Peyer's patch (tissue), 4 donors: ENCODE results near the gene TSPAN32. TPM values are rescaled to one million over a fixed set of nuclear protein-coding genes. Genes with fewer than 3 reads are reported as not detected.
A peak's percentile ranks its signal among the peaks of the same experiment; 100 is the strongest.

Source experiments
- DNase-seq, 3 donors: peaks; one replicate each; pipeline ENCODE4 v3.0.0-alpha.2; 2017 to 2019
- H3K27ac ChIP-seq, 4 donors: fragments of 200-600 bp; sonication (generic); one replicate each; pipeline ENCODE4 v1.5.1; 2016 to 2019
- H3K27me3 ChIP-seq, 2 donors: fragments of 200-600 bp; sonication (generic); one replicate each; pipeline ENCODE4 v1.5.1; 2019
- H3K36me3 ChIP-seq, 3 donors: fragments of 200-600 bp; sonication (generic); one replicate each; pipeline ENCODE4 v1.5.1; 2016 to 2019
- H3K4me1 ChIP-seq, 4 donors: fragments of 200-600 bp; sonication (generic); one replicate each; pipeline ENCODE4 v1.5.1; 2016 to 2019
- H3K4me3 ChIP-seq, 4 donors: fragments of 200-600 bp; sonication (generic); 1 replicate in 3 of 4; 2 replicates in 1 of 4; pipeline ENCODE4 v1.5.1; 2016 to 2019; ENCODE audit warnings: mild to moderate bottlenecking in 1 of 4
- H3K9me3 ChIP-seq, 4 donors: fragments of 200-600 bp; sonication (generic); one replicate each; pipeline ENCODE4 v1.5.1; 2016 to 2019; ENCODE audit warnings: mild to moderate bottlenecking in 1 of 4
- POLR2A ChIP-seq, 2 donors: fragments of 450-650 bp; IDR thresholded peaks; one replicate each; pipeline ENCODE4 v1.5.1; 2017; ENCODE audit warnings: antibody characterized with exemption in 2 of 2, mild to moderate bottlenecking in 2 of 2, moderate library complexity in 2 of 2
- total RNA-seq, 4 donors: library from RNA; depleted of rRNA; stranded (reverse); fragments of >200 nt; gene quantifications; one replicate each; pipeline ENCODE4 v1.1.0, GENCODE V29; 2016
- TF ChIP-seq, protein P1 (sequence below), 6 experiments: fragments of 450-650 bp in 4 of 6; fragments of 200-600 bp in 2 of 6; sonication (generic) in 1 of 6; IDR thresholded peaks; one replicate each; pipeline ENCODE4 v1.5.1; 2017 to 2019; ENCODE audit warnings: antibody characterized with exemption in 6 of 6, mild to moderate bottlenecking in 3 of 6, moderate library complexity in 1 of 6

The TSPAN32 gene
- total RNA-seq, 4 donors from 2014 or later, result 1.6 to 1.7 TPM; not detected in 2

DNA sequence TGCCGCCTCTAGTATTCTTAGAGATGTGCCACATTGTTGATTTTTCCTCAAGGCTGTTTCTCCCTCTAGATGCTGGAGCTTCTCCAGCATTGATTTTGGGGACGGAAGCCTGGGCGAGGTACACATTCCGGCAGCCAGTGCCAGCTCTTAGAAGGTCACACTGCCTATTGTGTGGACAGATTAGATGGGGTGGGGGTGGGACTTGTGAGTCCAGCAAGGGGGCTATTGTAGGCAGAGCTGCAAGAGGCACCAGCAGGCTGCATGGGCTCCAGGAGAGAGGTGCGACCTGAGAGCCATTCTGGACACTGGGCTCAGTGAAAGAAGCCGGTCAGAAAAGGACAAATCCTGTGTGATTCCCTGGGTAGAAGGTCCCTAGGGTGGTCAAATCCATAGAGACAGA, 12.5 kb upstream of the TSPAN32 start:
- TF ChIP-seq, protein P1, sequence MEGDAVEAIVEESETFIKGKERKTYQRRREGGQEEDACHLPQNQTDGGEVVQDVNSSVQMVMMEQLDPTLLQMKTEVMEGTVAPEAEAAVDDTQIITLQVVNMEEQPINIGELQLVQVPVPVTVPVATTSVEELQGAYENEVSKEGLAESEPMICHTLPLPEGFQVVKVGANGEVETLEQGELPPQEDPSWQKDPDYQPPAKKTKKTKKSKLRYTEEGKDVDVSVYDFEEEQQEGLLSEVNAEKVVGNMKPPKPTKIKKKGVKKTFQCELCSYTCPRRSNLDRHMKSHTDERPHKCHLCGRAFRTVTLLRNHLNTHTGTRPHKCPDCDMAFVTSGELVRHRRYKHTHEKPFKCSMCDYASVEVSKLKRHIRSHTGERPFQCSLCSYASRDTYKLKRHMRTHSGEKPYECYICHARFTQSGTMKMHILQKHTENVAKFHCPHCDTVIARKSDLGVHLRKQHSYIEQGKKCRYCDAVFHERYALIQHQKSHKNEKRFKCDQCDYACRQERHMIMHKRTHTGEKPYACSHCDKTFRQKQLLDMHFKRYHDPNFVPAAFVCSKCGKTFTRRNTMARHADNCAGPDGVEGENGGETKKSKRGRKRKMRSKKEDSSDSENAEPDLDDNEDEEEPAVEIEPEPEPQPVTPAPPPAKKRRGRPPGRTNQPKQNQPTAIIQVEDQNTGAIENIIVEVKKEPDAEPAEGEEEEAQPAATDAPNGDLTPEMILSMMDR (IDR thresholded peaks at IDR 0.05), result no peak
- TF ChIP-seq POLR2A (IDR thresholded peaks at IDR 0.05), result no peak
- no peak overlapping the region for H3K27ac ChIP-seq
- DNase-seq, result no peak
- no peaks in the 10 kb centered on the region for H3K36me3 ChIP-seq
- H3K4me1 ChIP-seq, result no peaks in the 10 kb centered on the region
- H3K4me3 ChIP-seq, result no peak overlapping the region
- H3K9me3 ChIP-seq, result no peaks in the 10 kb centered on the region
- no peaks in the 10 kb centered on the region for H3K27me3 ChIP-seq

DNA sequence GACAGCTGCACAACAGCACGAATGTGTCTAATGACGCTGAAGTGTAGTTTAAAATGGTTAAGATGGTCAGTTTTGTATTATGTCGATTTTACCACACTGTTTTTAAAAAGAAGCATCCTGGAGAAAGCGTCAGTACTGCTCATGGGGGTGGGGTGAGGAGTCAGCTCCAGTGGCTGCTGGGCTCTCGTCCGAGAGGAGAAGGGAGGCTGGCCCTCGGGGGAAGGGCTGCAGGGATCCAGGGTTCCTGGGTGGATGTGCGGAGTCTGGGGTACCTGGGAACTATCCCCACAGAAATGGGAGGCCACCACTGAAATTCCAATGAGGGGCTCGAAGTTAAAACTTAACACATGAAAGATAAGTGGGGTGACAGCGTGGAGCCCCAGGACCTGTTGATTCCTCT, 12.0 kb upstream of the TSPAN32 start:
- TF ChIP-seq POLR2A (IDR thresholded peaks at IDR 0.05), result no peak
- TF ChIP-seq, protein P1 (IDR thresholded peaks at IDR 0.05), result no peak
- DNase-seq, result no peak
- Histone ChIP-seq H3K27ac (no peak overlapping the region), H3K9me3 (no peaks in the 10 kb centered on the region), H3K36me3 (no peaks in the 10 kb centered on the region), H3K27me3 (no peaks in the 10 kb centered on the region), H3K4me1 (no peaks in the 10 kb centered on the region), H3K4me3 (no peak overlapping the region)

DNA sequence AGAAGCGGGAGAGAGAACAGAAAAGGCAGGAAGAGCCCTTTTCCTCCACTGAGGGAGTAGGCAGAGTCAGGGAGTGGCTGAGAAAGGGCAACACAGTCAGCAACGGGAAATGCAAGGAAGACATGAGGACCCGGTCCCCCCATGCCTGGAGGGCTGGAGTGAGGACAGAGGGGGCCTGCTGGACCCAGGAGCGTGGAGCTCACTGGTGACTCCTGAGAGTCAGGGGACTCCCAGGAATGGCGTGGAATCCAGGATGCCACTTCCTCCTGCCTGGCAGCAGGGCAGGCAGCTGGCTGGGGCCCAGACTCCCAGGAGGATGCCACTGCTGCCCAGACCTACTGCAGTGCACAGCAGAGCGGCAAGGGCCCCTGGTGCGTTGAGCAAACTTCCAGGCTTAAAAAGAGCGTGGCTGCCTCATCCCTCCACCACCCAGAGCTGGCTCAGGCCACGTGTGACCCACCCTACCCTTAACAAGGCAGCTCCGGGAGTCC, 11.4 kb upstream of the TSPAN32 start:
- peak in 1 of 3 donors; percentile 31 for DNase-seq
- Histone ChIP-seq H3K4me3 (no peak overlapping the region), H3K4me1 (no peaks in the 10 kb centered on the region), H3K27ac (no peak overlapping the region), H3K27me3 (no peaks in the 10 kb centered on the region), H3K36me3 (no peaks in the 10 kb centered on the region), H3K9me3 (no peaks in the 10 kb centered on the region)
- TF ChIP-seq POLR2A (IDR thresholded peaks at IDR 0.05), result no peak
- TF ChIP-seq, protein P1 (IDR thresholded peaks at IDR 0.05), result no peak

GRCh38 chr11:2293531-2293971, 8.3 kb upstream of the TSPAN32 start:
- Histone ChIP-seq H3K27me3 (no peaks in the 10 kb centered on the region), H3K27ac (no peak overlapping the region), H3K4me3 (no peak overlapping the region), H3K9me3 (no peaks in the 10 kb centered on the region), H3K4me1 (no peaks in the 10 kb centered on the region), H3K36me3 (no peaks in the 10 kb centered on the region)
- TF ChIP-seq POLR2A (IDR thresholded peaks at IDR 0.05), result no peak
- TF ChIP-seq, protein P1 (IDR thresholded peaks at IDR 0.05), result no peak
- peak in 1 of 3 donors; percentile 39 for DNase-seq

DNA sequence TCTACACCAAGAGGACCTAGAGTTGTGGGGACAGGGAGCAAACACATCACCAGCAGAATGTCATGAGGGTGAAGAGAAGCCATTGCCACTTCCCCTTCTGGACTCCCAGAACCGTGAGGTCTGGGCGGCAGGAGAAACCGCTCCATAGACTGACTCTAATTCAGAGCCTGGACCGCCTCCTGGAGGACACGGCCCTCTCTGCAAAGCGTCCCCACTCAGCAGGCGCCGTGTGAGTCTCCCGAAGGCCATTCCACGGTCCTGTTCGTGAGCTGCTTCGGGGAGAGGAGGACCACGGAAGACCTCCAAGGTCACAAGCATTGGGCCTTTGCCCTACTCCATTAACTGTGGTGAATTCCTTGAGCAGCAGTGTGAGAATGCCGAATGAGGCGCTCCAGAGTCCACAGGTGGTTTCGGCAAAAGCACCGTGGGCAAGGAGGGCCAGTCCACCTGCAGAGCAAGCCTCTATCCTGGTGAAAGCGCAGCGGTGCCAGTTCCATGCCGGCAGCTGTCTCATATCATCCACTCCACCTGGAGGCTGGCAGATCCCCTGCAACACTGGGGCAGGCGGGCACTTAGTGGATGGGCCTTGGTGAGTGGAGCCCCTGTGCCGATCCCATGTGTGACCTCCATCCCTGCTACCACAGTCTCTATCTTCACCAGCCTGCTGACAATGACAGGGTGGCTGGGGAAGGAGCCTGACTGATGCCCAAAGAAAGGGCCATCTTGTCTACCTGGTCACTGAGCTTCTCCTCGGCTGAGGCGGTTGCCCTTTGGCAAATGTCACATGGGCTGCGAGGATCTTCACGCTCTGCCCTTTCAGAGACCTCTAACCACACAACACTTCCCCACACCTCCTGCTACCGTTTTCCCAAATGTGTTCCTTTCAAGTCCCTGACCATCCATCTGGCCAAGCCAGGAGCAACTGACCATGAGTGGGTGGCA, 7.6 kb upstream of the TSPAN32 start:
- Histone ChIP-seq H3K4me3 (no peak overlapping the region), H3K27me3 (no peaks in the 10 kb centered on the region), H3K36me3 (no peaks in the 10 kb centered on the region), H3K4me1 (no peaks in the 10 kb centered on the region), H3K27ac (no peak overlapping the region), H3K9me3 (no peaks in the 10 kb centered on the region)
- TF ChIP-seq, protein P1 (IDR thresholded peaks at IDR 0.05), result peak in 1 of 6 experiments; percentile 11
- TF ChIP-seq POLR2A (IDR thresholded peaks at IDR 0.05), result no peak
- DNase-seq, result peak in 2 of 3 donors; percentile 40 to 50
